NCI-H748 (cell line): Measurements from ENCODE around the gene MAT1A.
"Not testable (repeated sequence)": the region's sequence is repeated elsewhere in the genome, so short reads cannot be mapped to it uniquely, and the experiment has no call there.

Experiments used
- DNase-seq: peaks from one replicate; lab custom pipeline; 2025; ENCODE audit not compliant: unreplicated experiment; lab: John Stamatoyannopoulos, UW

Gene MAT1A

GRCh38 chr10:80289451-80290287, at the start of gene MAT1A:
TSS of gene MAT1A (minus strand) at chr10:80289658. CDS start at chr10:80289423, 235 bp downstream.
- DNase-seq = peak; percentile 57

- no peak for DNase-seq
Observed at GRCh38 chr10:80333983-80334382, 44.5 kb upstream of the MAT1A start.

GRCh38 chr10:80324891-80325364, 35.5 kb upstream of the MAT1A start:
- DNase-seq = no peak

- no peak for DNase-seq
Observed at GRCh38 chr10:80324086-80324485, 34.6 kb upstream of the MAT1A start.

GRCh38 chr10:80323311-80323710, 33.9 kb upstream of the MAT1A start:
- DNase-seq = no peak

GRCh38 chr10:80322711-80323110, 33.3 kb upstream of the MAT1A start:
- DNase-seq = no peak

DNA sequence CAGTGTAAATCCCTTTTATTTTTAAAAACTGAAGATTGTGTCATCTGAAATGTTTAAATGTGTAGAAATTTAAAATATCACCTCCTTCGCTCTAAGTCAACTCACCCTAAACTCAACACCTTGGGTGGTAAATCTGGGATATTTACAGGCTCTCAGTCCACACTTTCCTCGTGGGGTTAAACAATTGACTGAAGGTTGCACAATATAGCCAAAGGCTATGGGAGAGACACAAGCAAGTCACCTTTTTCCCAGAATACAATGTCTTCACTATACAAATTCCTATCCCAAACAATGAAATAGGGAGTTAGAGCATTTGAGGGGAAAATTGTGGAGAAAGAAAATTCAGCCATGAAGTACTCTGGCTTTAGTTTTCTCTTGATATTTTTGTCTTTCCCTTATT, 32.7 kb upstream of the MAT1A start:
- DNase-seq = no peak

GRCh38 chr10:80321183-80321582, 31.7 kb upstream of the MAT1A start:
- no peak for DNase-seq

GRCh38 chr10:80320377-80320776, 30.9 kb upstream of the MAT1A start:
- DNase-seq = no peak

- DNase-seq = no peak
Observed at GRCh38 chr10:80319725-80320290, 30.4 kb upstream of the MAT1A start.

GRCh38 chr10:80319318-80319717, 29.9 kb upstream of the MAT1A start:
- no peak for DNase-seq

DNA sequence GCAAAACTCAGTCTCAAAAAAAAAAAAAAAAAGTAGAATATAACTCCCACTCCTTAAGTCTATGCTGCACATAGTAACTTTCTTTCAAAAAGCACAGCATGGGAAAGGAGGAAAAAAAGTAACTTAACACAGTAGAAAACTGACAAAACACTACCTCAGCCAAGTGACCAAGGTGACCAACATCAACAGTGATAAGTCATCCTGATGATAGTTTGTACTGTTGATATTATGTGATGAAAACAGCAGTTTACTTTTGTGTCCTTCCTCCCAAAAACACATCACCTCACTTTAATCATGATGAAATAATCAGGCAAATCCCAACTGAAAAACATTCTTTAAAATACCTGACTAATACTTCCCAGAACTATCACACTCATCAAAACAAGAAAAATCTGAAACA, 29.3 kb upstream of the MAT1A start:
- no peak for DNase-seq

DNA sequence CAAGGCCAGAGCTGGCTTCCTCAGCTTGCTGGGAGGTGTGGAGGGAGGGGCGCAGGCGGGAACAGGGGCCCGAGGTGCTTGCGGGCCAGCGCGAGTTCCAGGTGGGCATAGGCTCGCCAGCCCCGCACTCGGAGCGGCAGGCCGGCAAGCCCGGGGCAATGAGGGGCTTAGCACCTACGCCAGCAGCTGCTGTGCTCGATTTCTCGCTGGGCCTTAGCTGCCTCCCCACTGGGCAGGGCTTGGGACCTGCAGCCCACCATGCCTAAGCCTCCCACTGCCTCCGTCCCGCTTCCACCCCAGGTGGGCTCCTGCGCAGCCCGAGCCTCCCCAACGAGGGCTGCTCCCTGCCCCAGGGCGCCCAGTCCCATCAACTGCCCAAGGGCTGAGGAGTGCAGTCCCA, 25.9 kb upstream of the MAT1A start:
- no peak for DNase-seq

DNA sequence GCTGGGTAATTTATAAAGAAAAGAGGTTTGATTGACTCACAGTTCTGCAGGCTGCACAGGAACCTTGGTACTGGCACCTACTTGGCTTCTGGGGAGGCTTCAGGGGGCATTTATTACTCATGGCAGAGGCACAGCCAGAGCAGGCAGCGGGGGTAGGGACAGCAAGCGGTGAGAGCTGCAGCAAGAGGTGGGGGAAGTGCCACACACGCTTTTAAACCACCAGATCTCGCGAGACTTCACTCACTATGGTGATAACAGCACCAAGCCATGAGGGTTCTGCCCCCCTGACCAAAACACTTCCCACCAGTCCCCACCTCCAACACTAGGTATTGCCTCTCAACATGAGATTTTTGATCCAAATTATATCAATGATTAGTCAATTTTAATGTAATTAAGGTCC, 24.1 kb upstream of the MAT1A start:
- no peak for DNase-seq

DNA sequence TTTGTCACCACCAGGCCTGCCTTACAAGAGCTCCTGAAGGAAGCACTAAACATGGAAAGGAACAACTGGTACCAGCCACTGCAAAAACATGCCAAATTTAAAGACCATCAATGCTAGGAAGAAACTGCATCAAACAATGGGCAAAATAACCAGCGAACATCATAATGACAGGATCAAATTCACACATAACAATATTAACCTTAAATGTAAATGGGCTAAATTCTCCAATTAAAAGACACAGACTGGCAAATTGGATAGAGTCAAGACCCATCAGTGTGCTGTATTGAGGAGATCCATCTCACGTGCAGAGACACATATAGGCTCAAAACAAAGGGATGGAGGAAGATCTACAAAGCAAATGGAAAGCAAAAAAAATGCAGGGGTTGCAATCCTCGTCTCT, 16.5 kb upstream of the MAT1A start:
- not testable (repeated sequence) for DNase-seq

GRCh38 chr10:80296942-80297341, 7.5 kb upstream of the MAT1A start:
- no peak for DNase-seq

DNA sequence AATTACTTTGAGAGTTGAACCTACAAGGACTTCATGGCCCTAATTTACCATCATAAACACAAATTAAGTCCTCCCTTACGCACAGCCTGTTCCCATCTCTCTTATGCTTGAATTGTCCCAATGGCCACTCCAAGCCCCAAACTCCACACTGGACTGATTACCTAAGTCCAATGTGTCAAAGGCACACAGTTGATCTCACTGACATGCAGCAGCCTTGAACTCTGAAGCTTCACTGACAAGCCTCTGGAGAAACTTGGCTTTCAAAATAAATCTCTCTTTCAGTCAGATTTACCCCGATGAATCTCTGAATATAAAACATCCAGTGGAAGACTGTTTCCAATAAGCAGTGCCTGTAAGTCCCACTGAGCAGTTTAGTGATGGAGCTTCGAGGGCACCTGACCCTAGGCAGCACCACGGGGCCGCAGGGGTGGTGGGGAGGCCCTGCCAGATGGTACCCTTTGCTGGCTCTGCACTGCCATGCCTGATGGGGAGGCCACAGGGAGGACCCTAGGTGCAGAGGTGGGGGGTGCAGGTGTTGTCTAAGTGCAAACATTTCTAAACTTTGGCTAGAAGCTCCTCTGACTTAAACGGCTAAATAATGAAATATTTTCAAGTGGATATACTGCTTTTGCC, 3.3 kb upstream of the MAT1A start:
- DNase-seq = no peak

DNA sequence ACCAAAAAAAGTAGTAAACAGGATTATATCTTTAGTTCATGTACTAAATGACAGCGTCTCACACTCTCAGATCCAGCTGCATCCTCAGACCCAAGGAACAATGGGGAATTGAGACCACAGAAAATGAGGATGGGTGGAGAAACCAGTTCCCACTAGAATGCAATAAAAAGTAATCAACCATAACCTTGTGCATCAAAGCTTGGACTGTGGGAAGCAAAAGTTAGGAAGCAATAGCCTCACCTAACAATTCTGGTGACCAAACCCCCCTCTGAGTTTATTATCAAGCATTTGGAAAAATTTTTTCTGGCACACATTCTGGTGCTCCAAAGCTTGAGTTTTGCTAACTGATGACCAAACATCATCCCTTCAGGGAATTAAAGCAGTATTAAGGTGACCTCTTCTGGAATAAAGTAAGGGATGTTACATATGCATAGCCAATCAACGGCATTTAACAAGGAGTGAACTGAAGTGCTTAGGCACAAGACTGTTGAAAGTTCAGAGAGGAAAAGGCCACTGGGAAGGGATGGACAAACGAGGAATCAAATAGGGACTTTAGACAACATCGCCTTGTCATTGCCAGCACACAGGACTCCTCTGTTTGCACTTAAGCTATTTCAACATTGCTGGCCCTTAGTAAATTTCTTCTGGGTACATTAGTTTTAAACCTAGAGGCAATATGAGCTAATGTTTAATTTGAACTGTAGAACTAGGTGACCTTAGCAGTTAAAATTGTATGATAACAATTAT, 1.2 kb upstream of the MAT1A start:
- DNase-seq = peak; percentile 14

GRCh38 chr10:80288849-80289248, 609 bp downstream of the MAT1A start:
- no peak for DNase-seq

DNA sequence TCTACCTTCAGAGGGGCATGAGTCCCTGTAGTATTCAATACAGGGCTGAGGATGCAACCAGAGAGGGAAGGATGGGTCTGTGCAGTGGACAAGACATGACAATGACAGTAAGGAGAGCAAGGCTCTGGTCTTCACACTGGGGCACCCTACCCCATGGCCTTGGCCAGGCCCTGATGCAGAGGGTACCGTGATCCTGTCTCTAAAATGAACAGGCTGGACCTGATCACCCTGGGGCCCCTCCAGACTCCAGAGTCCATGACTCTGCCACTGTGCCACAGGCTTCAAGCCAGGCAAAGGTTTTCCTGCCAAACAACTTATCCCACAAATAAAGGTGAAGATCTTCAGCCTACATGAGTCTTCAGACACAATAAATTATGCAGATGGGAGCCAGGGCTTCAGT, 4.9 kb downstream of the MAT1A start:
- no peak for DNase-seq

- no peak for DNase-seq
Observed at GRCh38 chr10:80283536-80284199, 5.8 kb downstream of the MAT1A start.
